B cell (primary cell): ENCODE data around the gene EGFL7. TPM values are rescaled to one million over a fixed set of nuclear protein-coding genes. Genes with fewer than 3 reads are reported as not detected.

ENCODE experiments used
- ATAC-seq: fragments of 200-7000 bp; cut with Tn5 transposase; one replicate; pipeline ENCODE4 v1.10.0; 2021; ENCODE audit warnings: low read depth, mild to moderate bottlenecking, moderate number of reproducible peaks, moderate library complexity
- CTCF ChIA-PET: fragments of 350-600 bp; sonication (Branson Sonifier 250); formaldehyde crosslinking; loops from one replicate; lab custom pipeline; 2021; ENCODE audit warnings: antibody characterized with exemption, inconsistent platforms; lab: Charles Lee
- POLR2A ChIA-PET: fragments of 350-600 bp; sonication (Branson Sonifier 250); formaldehyde crosslinking; loops from one replicate; lab custom pipeline; 2021; ENCODE audit warnings: antibody characterized with exemption; lab: Charles Lee
- DNase-seq: peaks from one replicate; pipeline ENCODE4 v3.0.0; 2013
- H2AFZ ChIP-seq: 2 replicates; pipeline ENCODE4 v1.6.1; 2012; ENCODE audit warnings: mild to moderate bottlenecking, low read depth, low read length; ENCODE audit not compliant: insufficient read depth, poor library complexity, severe bottlenecking
- H3K27ac ChIP-seq, 2 donors: 1 replicate in 1 of 2; 2 replicates in 1 of 2; pipeline ENCODE4 v1.5.1; 2012 to 2013; ENCODE audit warnings: low read length in 2 of 2, mild to moderate bottlenecking in 2 of 2, moderate library complexity in 1 of 2
- H3K27me3 ChIP-seq, 4 experiments: fragments of 200-600 bp in 1 of 4; sonication (generic) in 1 of 4; replicated peaks in 1 of 4; 1 replicate in 2 of 4; 2 replicates in 2 of 4; pipeline versions ENCODE4 v1.6.1 to v1.7.0; 2013 to 2016; ENCODE audit warnings: low read length in 3 of 4, mild to moderate bottlenecking in 2 of 4, mixed read lengths in 1 of 4, moderate library complexity in 1 of 4; ENCODE audit not compliant: insufficient read depth in 4 of 4, control insufficient read depth in 3 of 4; ENCODE audit errors: control extremely low read depth in 1 of 4
- H3K36me3 ChIP-seq, 2 experiments: replicated peaks in 1 of 2; 1 replicate in 1 of 2; 2 replicates in 1 of 2; pipeline versions ENCODE4 v1.6.1 to v1.7.1; 2013; ENCODE audit warnings: low read length in 1 of 2; ENCODE audit not compliant: insufficient read depth in 2 of 2, control insufficient read depth in 1 of 2; ENCODE audit errors: control extremely low read depth in 1 of 2, extremely low read depth in 1 of 2
- H3K4me1 ChIP-seq, 2 donors: fragments of 200-600 bp in 1 of 2; sonication (generic) in 1 of 2; 1 replicate in 1 of 2; 2 replicates in 1 of 2; pipeline versions ENCODE4 v1.5.1 to v1.6.1; 2013 to 2017; ENCODE audit warnings: low read length in 2 of 2; ENCODE audit not compliant: control insufficient read depth in 2 of 2, insufficient read depth in 2 of 2
- H3K4me2 ChIP-seq: replicated peaks from 2 replicates; pipeline ENCODE3; 2012; ENCODE audit warnings: mild to moderate bottlenecking, low read depth, low read length; ENCODE audit not compliant: poor library complexity, severe bottlenecking
- H3K4me3 ChIP-seq, 5 experiments: fragments of 200-600 bp in 1 of 5; sonication (generic) in 1 of 5; 1 replicate in 3 of 5; 2 replicates in 2 of 5; pipeline versions ENCODE4 v1.5.1 to v1.7.0; 2011 to 2016; ENCODE audit warnings: low read length in 4 of 5, mild to moderate bottlenecking in 4 of 5, low read depth in 2 of 5, control low read depth in 1 of 5, moderate library complexity in 1 of 5; ENCODE audit not compliant: insufficient read depth in 1 of 5; ENCODE audit errors: control extremely low read depth in 1 of 5, extremely low read depth in 1 of 5
- H3K79me2 ChIP-seq: fragments of 200-600 bp; sonication (generic); one replicate; pipeline ENCODE4 v1.6.0; 2016; ENCODE audit warnings: low read length; ENCODE audit not compliant: control insufficient read depth, insufficient read depth
- H3K9ac ChIP-seq: fragments of 200-600 bp; sonication (generic); 2 replicates; pipeline ENCODE4 v1.6.1; 2017; ENCODE audit warnings: mild to moderate bottlenecking, low read length, moderate library complexity
- H3K9me3 ChIP-seq, 3 donors: one replicate each; pipeline versions ENCODE4 v1.6.1 to v1.7.1; 2013; ENCODE audit warnings: low read length in 2 of 3; ENCODE audit not compliant: control insufficient read depth in 2 of 3, insufficient read depth in 1 of 3; ENCODE audit errors: control extremely low read depth in 1 of 3
- H4K20me1 ChIP-seq: 2 replicates; pipeline ENCODE4 v1.6.0; 2012; ENCODE audit warnings: mild to moderate bottlenecking, low read length; ENCODE audit not compliant: insufficient read depth, control insufficient read depth, poor library complexity, severe bottlenecking
- H3K27ac Mint-ChIP-seq: one replicate; pipeline ENCODE4 v1.8.0; 2021; ENCODE audit warnings: mixed read lengths
- H3K27me3 Mint-ChIP-seq: one replicate; pipeline ENCODE4 v1.8.0; 2021; ENCODE audit warnings: mixed read lengths
- H3K4me1 Mint-ChIP-seq: one replicate; pipeline ENCODE4 v1.8.0; 2021; ENCODE audit warnings: mixed read lengths
- H3K4me3 Mint-ChIP-seq: one replicate; pipeline ENCODE4 v1.8.0; 2021; ENCODE audit warnings: mixed read lengths
- H3K9me3 Mint-ChIP-seq: one replicate; pipeline ENCODE4 v1.8.0; 2022; ENCODE audit warnings: mixed read lengths; ENCODE audit not compliant: insufficient read depth
- EZH2 ChIP-seq: IDR thresholded peaks from 2 replicates; pipeline ENCODE4 v1.6.1; 2012; ENCODE audit warnings: borderline replicate concordance, low read depth, mild to moderate bottlenecking, moderate library complexity, low read length; ENCODE audit not compliant: insufficient read depth, poor library complexity, severe bottlenecking
- WGBS: methylation state at CpG from one replicate; pipeline ENCODE4 v1.1.5; 2013; ENCODE audit warnings: missing lambda C conversion rate; ENCODE audit not compliant: insufficient coverage; 5-methylcytosine and 5-hydroxymethylcytosine counted together
- intact Hi-C: fragments of 100-400 bp; cut with micrococcal nuclease; formaldehyde crosslinking; loops from one replicate; pipeline ENCODE4 v1.10.0; 2022
- polyA plus RNA-seq: library from polyadenylated mRNA; depleted of rRNA; stranded (reverse); fragments of >200 nt; gene quantifications from 2 replicates; pipeline ENCODE4 v1.2.3, GENCODE V29; 2012
- total RNA-seq, 2 donors: library from RNA; stranded (reverse); fragments of 120-200 nt in 1 of 2; gene quantifications; 1 replicate in 1 of 2; 2 replicates in 1 of 2; pipeline versions ENCODE4 v1.2.3 to v1.2.4, GENCODE V29; 2013 to 2022
- TF ChIP-seq, protein P1 (sequence below): fragments of 200-600 bp; IDR thresholded peaks from one replicate; pipeline ENCODE4 v1.8.0; 2022; ENCODE audit warnings: antibody characterized with exemption, mild to moderate bottlenecking

The EGFL7 gene
- total and polyA plus RNA-seq, 2 donors (not counting 1 experiment from before 2014, with no cell fraction given), result 0.34 TPM; not detected in 1

GRCh38 chr9:136624184-136624951, 38.3 kb upstream of the EGFL7 start:
- Histone ChIP-seq H3K4me1 (peaks cover 24 to 35% of the 10 kb centered on the region in 2 donors), H3K9ac (no peak overlapping the region), H3K4me3 (no peak overlapping the region), H3K9me3 (no peaks in the 10 kb centered on the region), H3K36me3 (no peaks in the 10 kb centered on the region), H2AFZ (no peak overlapping the region), H4K20me1 (no peaks in the 10 kb centered on the region), H3K4me2 (no peak overlapping the region), H3K27ac (no peak overlapping the region), H3K27me3 (peaks cover 0 to 36% (median 2%) of the 10 kb centered on the region in 4 experiments), H3K79me2 (no peaks in the 10 kb centered on the region)
- H3K4me3 Mint-ChIP-seq, result no peak overlapping the region
- TF ChIP-seq, protein P1, sequence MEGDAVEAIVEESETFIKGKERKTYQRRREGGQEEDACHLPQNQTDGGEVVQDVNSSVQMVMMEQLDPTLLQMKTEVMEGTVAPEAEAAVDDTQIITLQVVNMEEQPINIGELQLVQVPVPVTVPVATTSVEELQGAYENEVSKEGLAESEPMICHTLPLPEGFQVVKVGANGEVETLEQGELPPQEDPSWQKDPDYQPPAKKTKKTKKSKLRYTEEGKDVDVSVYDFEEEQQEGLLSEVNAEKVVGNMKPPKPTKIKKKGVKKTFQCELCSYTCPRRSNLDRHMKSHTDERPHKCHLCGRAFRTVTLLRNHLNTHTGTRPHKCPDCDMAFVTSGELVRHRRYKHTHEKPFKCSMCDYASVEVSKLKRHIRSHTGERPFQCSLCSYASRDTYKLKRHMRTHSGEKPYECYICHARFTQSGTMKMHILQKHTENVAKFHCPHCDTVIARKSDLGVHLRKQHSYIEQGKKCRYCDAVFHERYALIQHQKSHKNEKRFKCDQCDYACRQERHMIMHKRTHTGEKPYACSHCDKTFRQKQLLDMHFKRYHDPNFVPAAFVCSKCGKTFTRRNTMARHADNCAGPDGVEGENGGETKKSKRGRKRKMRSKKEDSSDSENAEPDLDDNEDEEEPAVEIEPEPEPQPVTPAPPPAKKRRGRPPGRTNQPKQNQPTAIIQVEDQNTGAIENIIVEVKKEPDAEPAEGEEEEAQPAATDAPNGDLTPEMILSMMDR, result no peak
- no peak for TF ChIP-seq EZH2
- H3K9me3 Mint-ChIP-seq, result no peaks in the 10 kb centered on the region
- DNase-seq (no peak), ATAC-seq (no peak)
- POLR2A ChIA-PET, result no interaction called here
- H3K27ac Mint-ChIP-seq, result no peak overlapping the region
- peaks cover 12% of the 10 kb centered on the region for H3K27me3 Mint-ChIP-seq
- WGBS, result 88% methylated on average over 16 of the region's 16 CpGs
- CTCF ChIA-PET, result interaction anchor here (7.3 kb wide), 1 partner anchor 137 kb away, joined by 153 read pairs; no protein-coding TSS in a partner anchor
- intact Hi-C loops, result no loop called here
- peaks cover 16% of the 10 kb centered on the region for H3K4me1 Mint-ChIP-seq
